Measurements from ENCODE around the gene MIGA1.
"Not testable (repeated sequence)": the region's sequence is repeated elsewhere in the genome, so short reads cannot be mapped to it uniquely, and the experiment has no call there.

Gene MIGA1

GRCh38 chr1:77802026-77802425 is 22.6 kb downstream of the MIGA1 start:
- TF ChIP-seq TAF1 (IDR thresholded peaks at IDR 0.05; ENCODE audit: borderline replicate concordance, low read depth, low read length) (no peak), POLR2AphosphoS5 (IDR thresholded peaks at IDR 0.05; ENCODE audit: low read depth, low read length) (no peak)
- FAIRE-seq (no peak), DNase-seq (ENCODE audit: insufficient read length) (no peak)

- no peak for TF ChIP-seq POLR2A (IDR thresholded peaks at IDR 0.05; ENCODE audit: low read depth, low read length)
- no peak for TF ChIP-seq POLR2AphosphoS5 (IDR thresholded peaks at IDR 0.05; ENCODE audit: low read depth, low read length)
- no peak for TF ChIP-seq TAF1 (IDR thresholded peaks at IDR 0.05; ENCODE audit: borderline replicate concordance, low read depth, low read length)
- FAIRE-seq (no peak), DNase-seq (ENCODE audit: insufficient read length) (no peak)
These were observed 23.9 kb downstream of the MIGA1 start for GRCh38 chr1:77803371-77803770.

- FAIRE-seq; DNase-seq (ENCODE audit: insufficient read length): not testable (repeated sequence)
These were observed 30.5 kb downstream of the MIGA1 start for GRCh38 chr1:77809787-77810462.

- FAIRE-seq; DNase-seq (ENCODE audit: insufficient read length): not testable (repeated sequence)
These were observed 32.1 kb downstream of the MIGA1 start for GRCh38 chr1:77811589-77811988.

GRCh38 chr1:77817368-77818209 is 38.1 kb downstream of the MIGA1 start:
- no peak for TF ChIP-seq TAF1 (IDR thresholded peaks at IDR 0.05; ENCODE audit: borderline replicate concordance, low read depth, low read length)
- TF ChIP-seq POLR2A (IDR thresholded peaks at IDR 0.05; ENCODE audit: low read depth, low read length): no peak
- TF ChIP-seq POLR2AphosphoS5 (IDR thresholded peaks at IDR 0.05; ENCODE audit: low read depth, low read length): no peak
- FAIRE-seq (no peak), DNase-seq (ENCODE audit: insufficient read length) (no peak)

GRCh38 chr1:77820121-77820520 is 40.7 kb downstream of the MIGA1 start:
- FAIRE-seq: no peak

GRCh38 chr1:77824079-77824478 is 44.6 kb downstream of the MIGA1 start:
- DNase-seq (ENCODE audit: insufficient read length): no peak
- TF ChIP-seq TAF1 (IDR thresholded peaks at IDR 0.05; ENCODE audit: borderline replicate concordance, low read depth, low read length) (no peak), POLR2A (IDR thresholded peaks at IDR 0.05; ENCODE audit: low read depth, low read length) (no peak), POLR2AphosphoS5 (IDR thresholded peaks at IDR 0.05; ENCODE audit: low read depth, low read length) (no peak)
- FAIRE-seq: peak; percentile 27

More at GRCh38 chr1:77820121-77820520, 40.7 kb downstream of the MIGA1 start:
- TF ChIP-seq TAF1 (IDR thresholded peaks at IDR 0.05; ENCODE audit: borderline replicate concordance, low read depth, low read length) (no peak), POLR2A (IDR thresholded peaks at IDR 0.05; ENCODE audit: low read depth, low read length) (no peak), POLR2AphosphoS5 (IDR thresholded peaks at IDR 0.05; ENCODE audit: low read depth, low read length) (no peak)
- DNase-seq (ENCODE audit: insufficient read length): no peak

GRCh38 chr1:77824694-77825093 is 45.2 kb downstream of the MIGA1 start:
- TF ChIP-seq POLR2AphosphoS5 (IDR thresholded peaks at IDR 0.05; ENCODE audit: low read depth, low read length) (no peak), POLR2A (IDR thresholded peaks at IDR 0.05; ENCODE audit: low read depth, low read length) (no peak)
- DNase-seq (ENCODE audit: insufficient read length) (no peak), FAIRE-seq (no peak)

GRCh38 chr1:77825131-77825709 is 45.8 kb downstream of the MIGA1 start:
- TF ChIP-seq POLR2A (IDR thresholded peaks at IDR 0.05; ENCODE audit: low read depth, low read length): no peak
- TF ChIP-seq POLR2AphosphoS5 (IDR thresholded peaks at IDR 0.05; ENCODE audit: low read depth, low read length): no peak
- no peak for TF ChIP-seq TAF1 (IDR thresholded peaks at IDR 0.05; ENCODE audit: borderline replicate concordance, low read depth, low read length)
- DNase-seq (ENCODE audit: insufficient read length): no peak
- FAIRE-seq: no peak

GRCh38 chr1:77826851-77827250 is 47.4 kb downstream of the MIGA1 start:
- not testable (repeated sequence) for FAIRE-seq; DNase-seq (ENCODE audit: insufficient read length)

- TF ChIP-seq TAF1 (IDR thresholded peaks at IDR 0.05; ENCODE audit: borderline replicate concordance, low read depth, low read length): no peak
- TF ChIP-seq POLR2A (IDR thresholded peaks at IDR 0.05; ENCODE audit: low read depth, low read length): no peak
- TF ChIP-seq POLR2AphosphoS5 (IDR thresholded peaks at IDR 0.05; ENCODE audit: low read depth, low read length): no peak
- DNase-seq (ENCODE audit: insufficient read length): no peak
- FAIRE-seq: no peak
These were observed 48.6 kb downstream of the MIGA1 start for GRCh38 chr1:77828098-77828497.

GRCh38 chr1:77829851-77830250 is 50.4 kb downstream of the MIGA1 start:
- no peak for TF ChIP-seq POLR2A (IDR thresholded peaks at IDR 0.05; ENCODE audit: low read depth, low read length)
- TF ChIP-seq TAF1 (IDR thresholded peaks at IDR 0.05; ENCODE audit: borderline replicate concordance, low read depth, low read length): no peak
- no peak for TF ChIP-seq POLR2AphosphoS5 (IDR thresholded peaks at IDR 0.05; ENCODE audit: low read depth, low read length)
- DNase-seq (ENCODE audit: insufficient read length): no peak
- FAIRE-seq: no peak
